GM19193 (cell line): ENCODE measurements around the gene CFAP54.

Experiments used
- POLR2A ChIP-seq: IDR thresholded peaks from 4 replicates; pipeline ENCODE4 v1.6.1; 2011; ENCODE audit not compliant: insufficient read depth, insufficient read length; ENCODE audit errors: extremely low read depth

The CFAP54 gene

GRCh38 chr12:96803969-96804368, 314.6 kb downstream of the CFAP54 start:
- no peak for TF ChIP-seq POLR2A

GRCh38 chr12:96806272-96806671, 316.9 kb downstream of the CFAP54 start:
- no peak for TF ChIP-seq POLR2A

GRCh38 chr12:96807741-96808140, 318.4 kb downstream of the CFAP54 start:
- no peak for TF ChIP-seq POLR2A

GRCh38 chr12:96808587-96808986, 319.2 kb downstream of the CFAP54 start:
- TF ChIP-seq POLR2A, result no peak

GRCh38 chr12:96809522-96809921, 320.1 kb downstream of the CFAP54 start:
- TF ChIP-seq POLR2A, result no peak

GRCh38 chr12:96810057-96810456, 320.7 kb downstream of the CFAP54 start:
- TF ChIP-seq POLR2A, result no peak

- TF ChIP-seq POLR2A, result no peak
Measured at GRCh38 chr12:96810477-96810876, 321.1 kb downstream of the CFAP54 start.

GRCh38 chr12:96811083-96811482, 321.7 kb downstream of the CFAP54 start:
- TF ChIP-seq POLR2A, result no peak

- TF ChIP-seq POLR2A, result no peak
Measured at GRCh38 chr12:96812153-96812552, 322.8 kb downstream of the CFAP54 start.

- TF ChIP-seq POLR2A, result no peak
Measured at GRCh38 chr12:96814200-96814599, 324.8 kb downstream of the CFAP54 start.

GRCh38 chr12:96821592-96821991, 332.2 kb downstream of the CFAP54 start:
- TF ChIP-seq POLR2A, result no peak

- no peak for TF ChIP-seq POLR2A
Measured at GRCh38 chr12:96822641-96823040, 333.3 kb downstream of the CFAP54 start.

GRCh38 chr12:96824074-96824837, 334.9 kb downstream of the CFAP54 start:
- no peak for TF ChIP-seq POLR2A

- TF ChIP-seq POLR2A, result no peak
Measured at GRCh38 chr12:96824838-96825236, 335.5 kb downstream of the CFAP54 start.

GRCh38 chr12:96828169-96828789, 338.9 kb downstream of the CFAP54 start:
- no peak for TF ChIP-seq POLR2A

- TF ChIP-seq POLR2A, result no peak
Measured at GRCh38 chr12:96829354-96829753, 340.0 kb downstream of the CFAP54 start.
